Measurements from ENCODE around the gene SEC61A2. TPM values are rescaled to one million over a fixed set of nuclear protein-coding genes. Genes with fewer than 3 reads are reported as not detected.

Gene SEC61A2
- total RNA-seq, 1 donor from 2014 or later: 8.2 TPM

DNA sequence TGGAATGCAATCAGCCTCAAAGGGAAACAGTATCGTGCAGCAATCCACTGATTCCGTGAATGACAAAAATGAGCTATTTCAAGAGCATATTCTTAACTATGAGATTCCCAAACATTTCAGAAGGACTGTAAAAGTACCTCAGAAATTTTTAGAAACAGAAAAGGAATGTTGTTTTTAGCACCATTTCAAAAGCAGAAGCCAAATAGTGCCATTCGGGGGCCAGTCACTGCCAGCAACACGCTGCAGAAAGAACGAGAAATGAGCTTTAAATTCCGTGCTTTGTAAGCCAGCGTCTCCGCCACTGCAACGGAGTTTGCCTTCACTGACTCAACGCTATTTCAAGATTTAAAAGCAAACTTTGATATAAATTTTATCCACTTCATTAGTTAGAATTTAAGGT lies 59.9 kb downstream of the SEC61A2 start:
- Mint-ChIP-seq H3K36me3 (ENCODE audit: low read depth) (peaks cover 22% of the 10 kb centered on the region), H3K27me3 (ENCODE audit: low read depth) (no peaks in the 10 kb centered on the region), H3K9me3 (ENCODE audit: low read depth) (no peaks in the 10 kb centered on the region), H3K4me3 (ENCODE audit: unreplicated experiment) (peak overlapping the region; percentile 33), H3K4me1 (ENCODE audit: low read depth) (peaks cover 32% of the 10 kb centered on the region), H3K27ac (ENCODE audit: unreplicated experiment) (peak overlapping the region; percentile 33)
- TF ChIP-seq, protein P1, sequence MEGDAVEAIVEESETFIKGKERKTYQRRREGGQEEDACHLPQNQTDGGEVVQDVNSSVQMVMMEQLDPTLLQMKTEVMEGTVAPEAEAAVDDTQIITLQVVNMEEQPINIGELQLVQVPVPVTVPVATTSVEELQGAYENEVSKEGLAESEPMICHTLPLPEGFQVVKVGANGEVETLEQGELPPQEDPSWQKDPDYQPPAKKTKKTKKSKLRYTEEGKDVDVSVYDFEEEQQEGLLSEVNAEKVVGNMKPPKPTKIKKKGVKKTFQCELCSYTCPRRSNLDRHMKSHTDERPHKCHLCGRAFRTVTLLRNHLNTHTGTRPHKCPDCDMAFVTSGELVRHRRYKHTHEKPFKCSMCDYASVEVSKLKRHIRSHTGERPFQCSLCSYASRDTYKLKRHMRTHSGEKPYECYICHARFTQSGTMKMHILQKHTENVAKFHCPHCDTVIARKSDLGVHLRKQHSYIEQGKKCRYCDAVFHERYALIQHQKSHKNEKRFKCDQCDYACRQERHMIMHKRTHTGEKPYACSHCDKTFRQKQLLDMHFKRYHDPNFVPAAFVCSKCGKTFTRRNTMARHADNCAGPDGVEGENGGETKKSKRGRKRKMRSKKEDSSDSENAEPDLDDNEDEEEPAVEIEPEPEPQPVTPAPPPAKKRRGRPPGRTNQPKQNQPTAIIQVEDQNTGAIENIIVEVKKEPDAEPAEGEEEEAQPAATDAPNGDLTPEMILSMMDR (IDR thresholded peaks at IDR 0.05): no peak
- no peak for DNase-seq (ENCODE audit: low spot score)

GRCh38 chr10:12191715-12192114 lies 62.2 kb downstream of the SEC61A2 start:
- DNase-seq (ENCODE audit: low spot score): no peak
- TF ChIP-seq, protein P1 (IDR thresholded peaks at IDR 0.05): no peak
- Mint-ChIP-seq H3K4me1 (ENCODE audit: low read depth) (peaks cover 42% of the 10 kb centered on the region), H3K4me3 (ENCODE audit: unreplicated experiment) (no peak overlapping the region), H3K9me3 (ENCODE audit: low read depth) (no peaks in the 10 kb centered on the region), H3K36me3 (ENCODE audit: low read depth) (peaks cover 8% of the 10 kb centered on the region), H3K27me3 (ENCODE audit: low read depth) (no peaks in the 10 kb centered on the region), H3K27ac (ENCODE audit: unreplicated experiment) (no peak overlapping the region)

DNA sequence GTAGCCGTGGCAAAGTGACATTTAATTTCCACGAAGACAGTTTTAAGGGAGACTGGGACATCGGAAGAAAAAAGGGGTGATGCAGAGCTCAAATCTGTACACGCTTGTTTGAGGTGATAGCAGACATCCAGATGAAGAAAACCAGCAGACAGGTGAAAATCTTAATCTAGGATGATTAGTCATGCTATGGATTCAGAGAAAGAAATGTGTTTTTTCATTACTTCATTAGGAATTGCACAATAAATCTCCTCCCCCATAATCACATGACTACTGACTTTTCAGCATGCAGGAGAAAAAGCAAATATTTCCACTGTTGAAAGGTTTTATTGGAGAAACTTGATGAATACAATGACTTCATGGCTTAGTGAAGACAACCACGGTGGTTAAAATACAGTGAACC lies 63.7 kb downstream of the SEC61A2 start:
- peaks cover 3% of the 10 kb centered on the region for H3K36me3 Mint-ChIP-seq (ENCODE audit: low read depth)
- H3K9me3 Mint-ChIP-seq (ENCODE audit: low read depth): no peaks in the 10 kb centered on the region
- H3K27ac Mint-ChIP-seq (ENCODE audit: unreplicated experiment): no peak overlapping the region
- H3K4me1 Mint-ChIP-seq (ENCODE audit: low read depth): peaks cover 55% of the 10 kb centered on the region
- no peaks in the 10 kb centered on the region for H3K27me3 Mint-ChIP-seq (ENCODE audit: low read depth)
- H3K4me3 Mint-ChIP-seq (ENCODE audit: unreplicated experiment): no peak overlapping the region
- DNase-seq (ENCODE audit: low spot score): no peak
- TF ChIP-seq, protein P1 (IDR thresholded peaks at IDR 0.05): no peak

GRCh38 chr10:12194752-12195271 lies 65.3 kb downstream of the SEC61A2 start:
- H3K27ac Mint-ChIP-seq (ENCODE audit: unreplicated experiment): peak overlapping the region; percentile 99
- TF ChIP-seq, protein P1 (IDR thresholded peaks at IDR 0.05): no peak
- H3K36me3 Mint-ChIP-seq (ENCODE audit: low read depth): peaks cover 6% of the 10 kb centered on the region
- H3K4me1 Mint-ChIP-seq (ENCODE audit: low read depth): peaks cover 52% of the 10 kb centered on the region
- no peaks in the 10 kb centered on the region for H3K9me3 Mint-ChIP-seq (ENCODE audit: low read depth)
- no peak for DNase-seq (ENCODE audit: low spot score)
- peak overlapping the region; percentile 92 for H3K4me3 Mint-ChIP-seq (ENCODE audit: unreplicated experiment)
- no peaks in the 10 kb centered on the region for H3K27me3 Mint-ChIP-seq (ENCODE audit: low read depth)

- Mint-ChIP-seq H3K27me3 (ENCODE audit: low read depth) (no peaks in the 10 kb centered on the region), H3K36me3 (ENCODE audit: low read depth) (peaks cover 6% of the 10 kb centered on the region), H3K9me3 (ENCODE audit: low read depth) (no peaks in the 10 kb centered on the region), H3K4me1 (ENCODE audit: low read depth) (peaks cover 48% of the 10 kb centered on the region), H3K27ac (ENCODE audit: unreplicated experiment) (peak overlapping the region; percentile 99), H3K4me3 (ENCODE audit: unreplicated experiment) (peak overlapping the region; percentile 92)
- TF ChIP-seq, protein P1 (IDR thresholded peaks at IDR 0.05): no peak
- no peak for DNase-seq (ENCODE audit: low spot score)
Measured at GRCh38 chr10:12195281-12195602, 65.8 kb downstream of the SEC61A2 start.
